Esophagus squamous epithelium (tissue), 5 donors: ENCODE measurements around the gene USP49. TPM values are rescaled to one million over a fixed set of nuclear protein-coding genes. Genes with fewer than 3 reads are reported as not detected.

Source experiments
- DNase-seq: peaks from one replicate; lab custom pipeline; 2025; lab: John Stamatoyannopoulos, UW
- H3K27ac ChIP-seq, 4 donors: fragments of 200-600 bp; sonication (generic); one replicate each; pipeline ENCODE4 v1.5.1; 2016 to 2019; ENCODE audit warnings: mild to moderate bottlenecking in 1 of 4
- H3K27me3 ChIP-seq, 4 donors: fragments of 200-600 bp; sonication (generic); 1 replicate in 3 of 4; 2 replicates in 1 of 4; pipeline versions ENCODE4 v1.5.1 to v1.6.0; 2017 to 2021; ENCODE audit warnings: antibody characterized with exemption in 1 of 4
- H3K36me3 ChIP-seq, 3 donors: fragments of 200-600 bp; sonication (generic); one replicate each; pipeline ENCODE4 v1.5.1; 2016 to 2019
- H3K4me1 ChIP-seq, 3 donors: fragments of 200-600 bp; sonication (generic); one replicate each; pipeline ENCODE4 v1.5.1; 2017 to 2019
- H3K4me3 ChIP-seq, 4 donors: fragments of 200-600 bp; sonication (generic); 1 replicate in 3 of 4; 2 replicates in 1 of 4; pipeline ENCODE4 v1.5.1; 2016 to 2019; ENCODE audit warnings: mild to moderate bottlenecking in 2 of 4, moderate library complexity in 1 of 4
- H3K9me3 ChIP-seq, 3 donors: fragments of 200-600 bp; sonication (generic); one replicate each; pipeline ENCODE4 v1.5.1; 2016 to 2019
- POLR2A ChIP-seq, 4 donors: fragments of 450-650 bp; IDR thresholded peaks; one replicate each; pipeline ENCODE4 v1.6.1; 2017; ENCODE audit warnings: antibody characterized with exemption in 4 of 4, mild to moderate bottlenecking in 4 of 4, moderate library complexity in 3 of 4
- WGBS, 2 donors: methylation state at CpG; one replicate each; pipeline ENCODE4 v1.1.5; 2018; 5-methylcytosine and 5-hydroxymethylcytosine counted together
- intact Hi-C: fragments of 100-400 bp; cut with DNase I; formaldehyde crosslinking; loops from one replicate; pipeline ENCODE4 v1.15.0; 2022
- total RNA-seq, 4 donors: library from RNA; depleted of rRNA; stranded (reverse); fragments of >200 nt; gene quantifications; one replicate each; pipeline ENCODE4 v1.1.0, GENCODE V29; 2016
- TF ChIP-seq, protein P1 (sequence below), 6 experiments: fragments of 450-650 bp in 4 of 6; fragments of 200-600 bp in 2 of 6; sonication (generic) in 2 of 6; IDR thresholded peaks; one replicate each; pipeline ENCODE4 v1.5.1; 2016 to 2019; ENCODE audit warnings: antibody characterized with exemption in 6 of 6, mild to moderate bottlenecking in 4 of 6, moderate library complexity in 4 of 6
- donor health status: DM: yes; HTN: yes; CAD: no.

Gene USP49
- total RNA-seq, 4 donors from 2014 or later: 1.4 to 2.7 (median 1.8) TPM

- peaks cover 20 to 74% (median 39%) of the 10 kb centered on the region in 3 donors for H3K36me3 ChIP-seq
- H3K4me1 ChIP-seq: peaks cover 39 to 48% (median 42%) of the 10 kb centered on the region in 3 donors
- DNase-seq: no peak
- TF ChIP-seq, protein P1, sequence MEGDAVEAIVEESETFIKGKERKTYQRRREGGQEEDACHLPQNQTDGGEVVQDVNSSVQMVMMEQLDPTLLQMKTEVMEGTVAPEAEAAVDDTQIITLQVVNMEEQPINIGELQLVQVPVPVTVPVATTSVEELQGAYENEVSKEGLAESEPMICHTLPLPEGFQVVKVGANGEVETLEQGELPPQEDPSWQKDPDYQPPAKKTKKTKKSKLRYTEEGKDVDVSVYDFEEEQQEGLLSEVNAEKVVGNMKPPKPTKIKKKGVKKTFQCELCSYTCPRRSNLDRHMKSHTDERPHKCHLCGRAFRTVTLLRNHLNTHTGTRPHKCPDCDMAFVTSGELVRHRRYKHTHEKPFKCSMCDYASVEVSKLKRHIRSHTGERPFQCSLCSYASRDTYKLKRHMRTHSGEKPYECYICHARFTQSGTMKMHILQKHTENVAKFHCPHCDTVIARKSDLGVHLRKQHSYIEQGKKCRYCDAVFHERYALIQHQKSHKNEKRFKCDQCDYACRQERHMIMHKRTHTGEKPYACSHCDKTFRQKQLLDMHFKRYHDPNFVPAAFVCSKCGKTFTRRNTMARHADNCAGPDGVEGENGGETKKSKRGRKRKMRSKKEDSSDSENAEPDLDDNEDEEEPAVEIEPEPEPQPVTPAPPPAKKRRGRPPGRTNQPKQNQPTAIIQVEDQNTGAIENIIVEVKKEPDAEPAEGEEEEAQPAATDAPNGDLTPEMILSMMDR (IDR thresholded peaks at IDR 0.05): no peak
- no peak for TF ChIP-seq POLR2A (IDR thresholded peaks at IDR 0.05)
- H3K27me3 ChIP-seq: no peaks in the 10 kb centered on the region
- 57 to 67% methylated on average over 1 of the region's 1 CpG for whole genome bisulfite sequencing, 2 donors
- intact Hi-C loops: loop anchor here (5.0 kb wide), 1 partner anchor 107 kb away; no protein-coding TSS in a partner anchor
- H3K9me3 ChIP-seq: no peaks in the 10 kb centered on the region
- peak overlapping the region in 1 of 4 donors; percentile 31 for H3K27ac ChIP-seq
- H3K4me3 ChIP-seq: no peak overlapping the region
Observed at GRCh38 chr6:41935193-41935574, 40.0 kb upstream of the USP49 start.

DNA sequence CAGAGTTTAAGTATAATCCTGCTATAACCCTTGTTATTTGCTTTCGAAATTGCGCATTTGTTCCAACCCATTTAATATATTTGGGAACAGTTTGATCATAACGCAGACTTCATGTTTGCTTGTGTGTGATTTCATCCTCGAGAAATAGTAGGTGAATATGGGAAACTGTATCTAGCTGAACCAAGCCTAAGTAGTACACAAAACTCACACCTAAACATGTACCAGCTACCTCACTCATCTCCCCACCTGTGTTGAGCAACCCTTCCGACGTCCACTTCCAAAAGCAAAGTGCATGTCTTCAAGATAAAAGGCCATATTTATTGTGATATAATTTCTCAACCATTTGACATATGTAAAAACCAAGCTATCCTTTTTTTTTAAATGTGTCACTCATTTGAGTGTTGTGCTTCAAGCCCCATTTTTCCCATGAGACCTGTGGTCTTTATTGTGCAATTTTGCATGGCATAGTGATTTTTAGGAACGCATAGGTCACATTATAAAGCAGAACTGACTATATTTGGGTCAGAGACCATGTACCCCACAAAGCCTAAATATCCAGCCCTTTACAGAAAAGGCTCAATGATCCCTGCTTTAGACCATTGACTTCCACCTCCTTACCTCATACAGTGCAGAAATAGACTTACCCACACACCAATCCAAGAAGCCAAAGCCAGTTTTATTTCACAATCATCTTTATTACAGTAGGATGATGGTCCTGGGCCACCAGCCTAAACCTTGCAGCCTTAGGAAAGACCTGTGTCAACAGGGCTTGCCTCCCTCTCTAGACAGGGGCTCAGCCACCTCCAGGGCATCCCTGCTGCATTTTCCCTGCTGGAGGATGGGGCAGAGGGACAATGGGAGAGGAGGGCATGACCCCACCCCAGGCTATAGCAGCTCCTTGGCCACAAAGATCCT lies 39.4 kb upstream of the USP49 start:
- TF ChIP-seq POLR2A (IDR thresholded peaks at IDR 0.05): no peak
- TF ChIP-seq, protein P1 (IDR thresholded peaks at IDR 0.05): no peak
- Histone ChIP-seq H3K36me3 (peaks cover 20 to 80% (median 42%) of the 10 kb centered on the region in 3 donors), H3K4me3 (no peak overlapping the region), H3K4me1 (peaks cover 33 to 41% (median 36%) of the 10 kb centered on the region in 3 donors), H3K27ac (no peak overlapping the region), H3K9me3 (no peaks in the 10 kb centered on the region), H3K27me3 (no peaks in the 10 kb centered on the region)
- no peak for DNase-seq
- intact Hi-C loops: loop anchor here (5.0 kb wide), 1 partner anchor 108 kb away; no protein-coding TSS in a partner anchor
- WGBS, 2 donors: 70 to 80% methylated on average over 7 of the region's 7 CpGs

- intact Hi-C loops: no loop called here
- Histone ChIP-seq H3K4me1 (peaks cover 14 to 20% (median 17%) of the 10 kb centered on the region in 3 donors), H3K4me3 (no peak overlapping the region), H3K27ac (no peak overlapping the region), H3K9me3 (no peaks in the 10 kb centered on the region), H3K27me3 (no peaks in the 10 kb centered on the region), H3K36me3 (peaks cover 29 to 100% (median 57%) of the 10 kb centered on the region in 3 donors)
- no peak for TF ChIP-seq POLR2A (IDR thresholded peaks at IDR 0.05)
- TF ChIP-seq, protein P1 (IDR thresholded peaks at IDR 0.05): no peak
- 95 to 96% methylated on average over 4 to 11 of the region's 15 CpGs for WGBS, 2 donors
- DNase-seq: no peak
Observed at GRCh38 chr6:41932378-41932777, 37.2 kb upstream of the USP49 start.

DNA sequence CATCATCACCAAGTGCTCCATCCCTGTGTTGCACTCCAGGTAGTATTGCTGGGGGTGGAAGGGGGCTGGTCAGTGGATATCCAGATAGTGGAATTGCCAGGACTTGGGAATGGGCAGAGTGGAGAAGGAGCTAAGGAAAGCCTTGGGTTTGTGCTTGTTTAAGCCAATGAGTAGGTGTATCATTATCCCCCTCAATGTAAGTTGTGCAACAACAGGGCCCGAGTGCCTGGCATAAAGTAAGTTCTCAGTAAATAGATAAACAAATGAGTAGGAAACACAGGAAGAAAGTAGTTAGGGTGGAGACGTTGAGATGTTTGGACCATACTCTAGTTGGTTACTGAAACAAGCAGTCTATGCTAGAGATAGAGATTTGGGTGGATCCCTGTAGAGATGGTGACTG lies 36.6 kb upstream of the USP49 start:
- H3K9me3 ChIP-seq: no peaks in the 10 kb centered on the region
- H3K27me3 ChIP-seq: no peaks in the 10 kb centered on the region
- intact Hi-C loops: no loop called here
- no peak for TF ChIP-seq POLR2A (IDR thresholded peaks at IDR 0.05)
- TF ChIP-seq, protein P1 (IDR thresholded peaks at IDR 0.05): no peak
- peaks cover 29 to 100% (median 61%) of the 10 kb centered on the region in 3 donors for H3K36me3 ChIP-seq
- H3K4me3 ChIP-seq: no peak overlapping the region
- no peak overlapping the region for H3K27ac ChIP-seq
- 47 to 61% methylated on average over 2 of the region's 2 CpGs for WGBS, 2 donors
- no peak for DNase-seq
- peaks cover 10 to 14% (median 12%) of the 10 kb centered on the region in 3 donors for H3K4me1 ChIP-seq

DNA sequence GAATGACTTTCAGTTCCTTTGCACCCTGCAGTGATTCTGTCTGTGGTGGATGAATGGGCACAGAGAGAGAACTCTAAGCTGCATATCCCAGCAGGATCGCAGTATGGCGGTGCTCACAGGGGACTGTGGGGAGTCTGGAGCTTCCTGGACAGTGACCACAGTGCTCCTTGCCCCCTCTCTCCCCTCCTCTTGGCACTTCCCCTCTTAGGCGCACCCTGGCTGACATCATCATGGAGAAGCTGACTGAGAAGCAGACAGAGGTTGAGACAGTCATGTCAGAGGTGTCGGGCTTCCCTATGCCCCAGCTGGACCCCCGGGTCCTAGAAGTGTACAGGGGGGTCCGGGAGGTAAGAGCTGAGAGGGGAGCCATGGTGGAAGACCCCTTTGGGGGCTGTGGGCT lies 34.7 kb upstream of the USP49 start:
- Histone ChIP-seq H3K27me3 (no peaks in the 10 kb centered on the region), H3K9me3 (no peaks in the 10 kb centered on the region), H3K4me3 (no peak overlapping the region), H3K4me1 (no peaks in the 10 kb centered on the region), H3K27ac (no peak overlapping the region), H3K36me3 (peaks cover 29 to 91% (median 51%) of the 10 kb centered on the region in 3 donors)
- TF ChIP-seq, protein P1 (IDR thresholded peaks at IDR 0.05): no peak
- no peak for TF ChIP-seq POLR2A (IDR thresholded peaks at IDR 0.05)
- intact Hi-C loops: loop anchor here (10.0 kb wide), 1 partner anchor 135 kb away; no protein-coding TSS in a partner anchor
- DNase-seq: no peak
- WGBS, 2 donors: 84 to 92% methylated on average over 3 to 5 of the region's 6 CpGs
